ENCODE data around the gene NDUFS4.
"Not testable (repeated sequence)": the region's sequence is repeated elsewhere in the genome, so short reads cannot be mapped to it uniquely, and the experiment has no call there.

The NDUFS4 gene

GRCh38 chr5:53597894-53598293 is 37.5 kb downstream of the NDUFS4 start:
- no peaks in the 10 kb centered on the region for H3K9me3 Mint-ChIP-seq
- H3K36me3 Mint-ChIP-seq, result no peaks in the 10 kb centered on the region
- H3K4me1 Mint-ChIP-seq, result no peaks in the 10 kb centered on the region
- H3K27ac Mint-ChIP-seq, result no peak overlapping the region
- no peak overlapping the region for H3K4me3 Mint-ChIP-seq
- no peak for DNase-seq
- CTCF ChIA-PET, result no interaction called here
- H3K27me3 Mint-ChIP-seq, result no peaks in the 10 kb centered on the region

GRCh38 chr5:53601570-53601969 is 41.1 kb downstream of the NDUFS4 start:
- Mint-ChIP-seq H3K36me3 (peaks cover 15% of the 10 kb centered on the region), H3K4me1 (no peaks in the 10 kb centered on the region), H3K9me3 (no peaks in the 10 kb centered on the region), H3K27me3 (no peaks in the 10 kb centered on the region), H3K27ac (no peak overlapping the region), H3K4me3 (no peak overlapping the region)
- CTCF ChIA-PET, result no interaction called here
- DNase-seq, result no peak

- no peak for DNase-seq
- peaks cover 20% of the 10 kb centered on the region for H3K36me3 Mint-ChIP-seq
- no peaks in the 10 kb centered on the region for H3K9me3 Mint-ChIP-seq
- no peak overlapping the region for H3K4me3 Mint-ChIP-seq
- CTCF ChIA-PET, result no interaction called here
- H3K27me3 Mint-ChIP-seq, result no peaks in the 10 kb centered on the region
- H3K27ac Mint-ChIP-seq, result no peak overlapping the region
- H3K4me1 Mint-ChIP-seq, result no peaks in the 10 kb centered on the region
Measured at GRCh38 chr5:53603009-53603687, 42.7 kb downstream of the NDUFS4 start.

GRCh38 chr5:53604309-53604708 is 43.9 kb downstream of the NDUFS4 start:
- peaks cover 31% of the 10 kb centered on the region for H3K36me3 Mint-ChIP-seq

GRCh38 chr5:53607886-53608285 is 47.4 kb downstream of the NDUFS4 start:
- no peak overlapping the region for H3K27ac Mint-ChIP-seq
- no peaks in the 10 kb centered on the region for H3K27me3 Mint-ChIP-seq
- CTCF ChIA-PET, result no interaction called here
- H3K9me3 Mint-ChIP-seq, result no peaks in the 10 kb centered on the region
- no peak for DNase-seq
- peaks cover 2% of the 10 kb centered on the region for H3K4me1 Mint-ChIP-seq
- peaks cover 32% of the 10 kb centered on the region for H3K36me3 Mint-ChIP-seq
- H3K4me3 Mint-ChIP-seq, result no peak overlapping the region

More at GRCh38 chr5:53604309-53604708, 43.9 kb downstream of the NDUFS4 start:
- no peak overlapping the region for H3K4me3 Mint-ChIP-seq
- no peaks in the 10 kb centered on the region for H3K4me1 Mint-ChIP-seq
- DNase-seq, result no peak
- no peaks in the 10 kb centered on the region for H3K27me3 Mint-ChIP-seq
- no peaks in the 10 kb centered on the region for H3K9me3 Mint-ChIP-seq
- no peak overlapping the region for H3K27ac Mint-ChIP-seq
- CTCF ChIA-PET, result no interaction called here

- H3K27me3 Mint-ChIP-seq, H3K9me3 Mint-ChIP-seq, H3K27ac Mint-ChIP-seq, DNase-seq, H3K4me3 Mint-ChIP-seq, H3K4me1 Mint-ChIP-seq, CTCF ChIA-PET: not testable (repeated sequence)
- peaks cover 30% of the 10 kb centered on the region for H3K36me3 Mint-ChIP-seq
Measured at GRCh38 chr5:53608897-53609296, 48.5 kb downstream of the NDUFS4 start.

GRCh38 chr5:53613061-53613460 is 52.6 kb downstream of the NDUFS4 start:
- Mint-ChIP-seq H3K36me3 (peaks cover 15% of the 10 kb centered on the region), H3K4me1 (peaks cover 2% of the 10 kb centered on the region), H3K9me3 (no peaks in the 10 kb centered on the region), H3K27me3 (no peaks in the 10 kb centered on the region), H3K27ac (no peak overlapping the region), H3K4me3 (no peak overlapping the region)
- CTCF ChIA-PET, result no interaction called here
- no peak for DNase-seq

- no peaks in the 10 kb centered on the region for H3K27me3 Mint-ChIP-seq
- H3K4me1 Mint-ChIP-seq, result peaks cover 2% of the 10 kb centered on the region
- H3K36me3 Mint-ChIP-seq, result peaks cover 11% of the 10 kb centered on the region
- CTCF ChIA-PET, result no interaction called here
- DNase-seq, result no peak
- H3K4me3 Mint-ChIP-seq, result no peak overlapping the region
- no peaks in the 10 kb centered on the region for H3K9me3 Mint-ChIP-seq
- no peak overlapping the region for H3K27ac Mint-ChIP-seq
Measured at GRCh38 chr5:53613536-53613935, 53.1 kb downstream of the NDUFS4 start.

GRCh38 chr5:53614376-53614885 is 54.0 kb downstream of the NDUFS4 start:
- DNase-seq, result no peak
- H3K4me1 Mint-ChIP-seq, result peaks cover 2% of the 10 kb centered on the region
- H3K9me3 Mint-ChIP-seq, result no peaks in the 10 kb centered on the region
- H3K4me3 Mint-ChIP-seq, result no peak overlapping the region
- no peaks in the 10 kb centered on the region for H3K27me3 Mint-ChIP-seq
- peaks cover 4% of the 10 kb centered on the region for H3K36me3 Mint-ChIP-seq
- H3K27ac Mint-ChIP-seq, result no peak overlapping the region
- CTCF ChIA-PET, result no interaction called here

- Mint-ChIP-seq H3K27me3 (no peaks in the 10 kb centered on the region), H3K4me1 (no peaks in the 10 kb centered on the region), H3K27ac (no peak overlapping the region), H3K4me3 (no peak overlapping the region), H3K36me3 (peaks cover 5% of the 10 kb centered on the region), H3K9me3 (no peaks in the 10 kb centered on the region)
- DNase-seq, result no peak
- CTCF ChIA-PET, result no interaction called here
Measured at GRCh38 chr5:53616939-53617549, 56.6 kb downstream of the NDUFS4 start.

GRCh38 chr5:53631251-53631650 is 70.8 kb downstream of the NDUFS4 start:
- no peak overlapping the region for H3K4me3 Mint-ChIP-seq
- H3K9me3 Mint-ChIP-seq, result peaks cover 19% of the 10 kb centered on the region
- H3K4me1 Mint-ChIP-seq, result no peaks in the 10 kb centered on the region
- H3K27me3 Mint-ChIP-seq, result no peaks in the 10 kb centered on the region
- H3K36me3 Mint-ChIP-seq, result peaks cover 20% of the 10 kb centered on the region
- CTCF ChIA-PET, result no interaction called here
- DNase-seq, result no peak
- no peak overlapping the region for H3K27ac Mint-ChIP-seq

- CTCF ChIA-PET, result no interaction called here
- Mint-ChIP-seq H3K27ac (no peak overlapping the region), H3K4me3 (no peak overlapping the region), H3K4me1 (no peaks in the 10 kb centered on the region), H3K9me3 (no peaks in the 10 kb centered on the region), H3K27me3 (no peaks in the 10 kb centered on the region), H3K36me3 (peaks cover 18% of the 10 kb centered on the region)
- DNase-seq, result no peak
Measured at GRCh38 chr5:53642061-53642460, 81.6 kb downstream of the NDUFS4 start.

- H3K27ac Mint-ChIP-seq, result no peak overlapping the region
- H3K27me3 Mint-ChIP-seq, result no peaks in the 10 kb centered on the region
- CTCF ChIA-PET, result no interaction called here
- no peaks in the 10 kb centered on the region for H3K9me3 Mint-ChIP-seq
- no peaks in the 10 kb centered on the region for H3K4me1 Mint-ChIP-seq
- peaks cover 22% of the 10 kb centered on the region for H3K36me3 Mint-ChIP-seq
- no peak overlapping the region for H3K4me3 Mint-ChIP-seq
- DNase-seq, result no peak
Measured at GRCh38 chr5:53643445-53643844, 83.0 kb downstream of the NDUFS4 start.

- Mint-ChIP-seq H3K9me3 (no peaks in the 10 kb centered on the region), H3K36me3 (peaks cover 28% of the 10 kb centered on the region)
- CTCF ChIA-PET, result no interaction called here
Measured at GRCh38 chr5:53645078-53645477, 84.6 kb downstream of the NDUFS4 start.

GRCh38 chr5:53649352-53649751 is 88.9 kb downstream of the NDUFS4 start:
- H3K27ac Mint-ChIP-seq, result no peak overlapping the region
- CTCF ChIA-PET, result no interaction called here
- H3K9me3 Mint-ChIP-seq, result no peaks in the 10 kb centered on the region
- H3K36me3 Mint-ChIP-seq, result peaks cover 24% of the 10 kb centered on the region
- no peak overlapping the region for H3K4me3 Mint-ChIP-seq
- no peaks in the 10 kb centered on the region for H3K4me1 Mint-ChIP-seq
- no peaks in the 10 kb centered on the region for H3K27me3 Mint-ChIP-seq
- DNase-seq, result no peak

More at GRCh38 chr5:53645078-53645477, 84.6 kb downstream of the NDUFS4 start:
- Mint-ChIP-seq H3K27me3 (no peaks in the 10 kb centered on the region), H3K27ac (no peak overlapping the region), H3K4me3 (no peak overlapping the region), H3K4me1 (no peaks in the 10 kb centered on the region)
- DNase-seq, result no peak
